OCI-LY1 (cell line): ENCODE measurements around the gene RPL4.

ENCODE experiments used
- EZH2 ChIP-seq: fragments of 200-600 bp; sonication (generic), shearing (Covaris generic); IDR thresholded peaks from 2 replicates; pipeline ENCODE4 v1.8.0; 2017; ENCODE audit warnings: borderline replicate concordance, mixed run types, mild to moderate bottlenecking, antibody characterized with exemption, low read length, moderate library complexity, mixed read lengths
- TF ChIP-seq, protein P1 (sequence below): fragments of 200-600 bp; sonication (generic), shearing (Covaris generic); IDR thresholded peaks from 2 replicates; pipeline ENCODE4 v1.5.1; 2017; ENCODE audit warnings: mild to moderate bottlenecking, antibody characterized with exemption, low read length, moderate library complexity, mixed read lengths

DNA sequence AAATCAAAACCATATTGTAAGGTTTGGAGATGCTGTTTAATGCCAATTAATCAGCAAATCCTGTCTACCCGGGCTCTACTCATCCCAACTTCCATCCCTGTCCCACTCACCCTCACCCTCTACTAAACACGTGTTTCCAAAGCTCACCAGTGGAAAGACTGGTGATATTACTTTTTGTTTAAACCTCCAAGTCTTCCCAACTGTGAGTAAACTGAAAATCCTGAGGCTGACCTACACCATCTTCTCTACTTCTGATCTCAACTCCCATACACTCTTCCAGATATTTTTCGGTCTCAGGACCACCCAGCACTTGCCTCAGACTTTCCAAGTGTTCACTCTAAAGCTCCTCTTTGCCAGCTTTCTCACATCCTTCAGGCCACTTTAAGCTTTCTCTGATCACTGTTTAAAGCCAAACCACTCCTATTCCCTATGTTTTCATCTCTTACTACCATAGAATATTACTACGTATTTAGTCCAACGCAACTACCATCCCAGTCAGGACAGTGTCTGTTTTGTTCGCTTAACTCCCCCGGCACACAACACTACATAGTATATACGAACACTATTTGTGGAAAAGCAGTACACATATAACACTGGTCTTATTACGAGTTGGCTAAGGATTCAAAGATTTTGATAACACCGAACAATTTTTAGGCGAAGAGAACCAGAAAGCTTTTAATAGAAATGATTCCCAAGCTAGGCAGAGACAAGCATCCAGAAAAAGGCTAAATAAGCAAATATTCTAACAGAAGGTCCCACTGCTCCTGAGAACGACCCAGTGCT, 684 bp downstream of the RPL4 start:
- TF ChIP-seq, protein P1, sequence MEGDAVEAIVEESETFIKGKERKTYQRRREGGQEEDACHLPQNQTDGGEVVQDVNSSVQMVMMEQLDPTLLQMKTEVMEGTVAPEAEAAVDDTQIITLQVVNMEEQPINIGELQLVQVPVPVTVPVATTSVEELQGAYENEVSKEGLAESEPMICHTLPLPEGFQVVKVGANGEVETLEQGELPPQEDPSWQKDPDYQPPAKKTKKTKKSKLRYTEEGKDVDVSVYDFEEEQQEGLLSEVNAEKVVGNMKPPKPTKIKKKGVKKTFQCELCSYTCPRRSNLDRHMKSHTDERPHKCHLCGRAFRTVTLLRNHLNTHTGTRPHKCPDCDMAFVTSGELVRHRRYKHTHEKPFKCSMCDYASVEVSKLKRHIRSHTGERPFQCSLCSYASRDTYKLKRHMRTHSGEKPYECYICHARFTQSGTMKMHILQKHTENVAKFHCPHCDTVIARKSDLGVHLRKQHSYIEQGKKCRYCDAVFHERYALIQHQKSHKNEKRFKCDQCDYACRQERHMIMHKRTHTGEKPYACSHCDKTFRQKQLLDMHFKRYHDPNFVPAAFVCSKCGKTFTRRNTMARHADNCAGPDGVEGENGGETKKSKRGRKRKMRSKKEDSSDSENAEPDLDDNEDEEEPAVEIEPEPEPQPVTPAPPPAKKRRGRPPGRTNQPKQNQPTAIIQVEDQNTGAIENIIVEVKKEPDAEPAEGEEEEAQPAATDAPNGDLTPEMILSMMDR = no peak
- TF ChIP-seq EZH2 = no peak
